IMR-90 (cell line): Measurements from ENCODE around the gene NF1. TPM values are rescaled to one million over a fixed set of nuclear protein-coding genes. Genes with fewer than 3 reads are reported as not detected.

Experiments used
- ATAC-seq: fragments of 200-7000 bp; cut with Tn5 transposase; 2 replicates; pipeline ENCODE4 v1.9.1; 2020; ENCODE audit warnings: low read depth, mild to moderate bottlenecking, moderate library complexity
- BruUV-seq: library from RNA; stranded (reverse); fragments of 400-500 nt; replicated peaks from 2 replicates; lab custom pipeline; 2021; lab: Mats Ljungman, UMichigan
- CTCF ChIA-PET: fragments of 300-600 bp; formaldehyde crosslinking; extraction: SDS; loops from one replicate; lab custom pipeline; 2021; ENCODE audit warnings: antibody characterized with exemption; lab: Yijun Ruan, JAX
- POLR2A ChIA-PET: fragments of 300-600 bp; sonication (Branson Sonifier 250); formaldehyde crosslinking; loops from one replicate; lab custom pipeline; 2022; ENCODE audit warnings: antibody characterized with exemption; ENCODE audit not compliant: unreplicated experiment; lab: Charles Lee
- DNase-seq: peaks from one replicate; pipeline ENCODE4 v3.0.0; 2013
- H2AFZ ChIP-seq: replicated peaks from 2 replicates; pipeline ENCODE3; 2013; ENCODE audit warnings: low read length, mild to moderate bottlenecking; ENCODE audit not compliant: poor library complexity
- H2AK5ac ChIP-seq: 2 replicates; pipeline ENCODE4 v1.6.1; 2013; ENCODE audit warnings: low read depth, low read length, inconsistent platforms
- H2AK9ac ChIP-seq: replicated peaks from 2 replicates; pipeline ENCODE3; 2013; ENCODE audit warnings: mild to moderate bottlenecking, low read depth, low read length, moderate library complexity; ENCODE audit not compliant: poor library complexity
- H2BK120ac ChIP-seq: 2 replicates; pipeline ENCODE4 v1.6.1; 2013; ENCODE audit warnings: low read depth, low read length, inconsistent platforms
- H2BK15ac ChIP-seq: 3 replicates; pipeline ENCODE4 v1.6.1; 2013; ENCODE audit warnings: low read depth, low read length, inconsistent platforms
- H2BK20ac ChIP-seq: 2 replicates; pipeline ENCODE4 v1.6.1; 2013; ENCODE audit warnings: low read depth, mild to moderate bottlenecking, inconsistent platforms, low read length, moderate library complexity
- H2BK5ac ChIP-seq: 2 replicates; pipeline ENCODE4 v1.6.1; 2013; ENCODE audit warnings: mild to moderate bottlenecking, low read depth, low read length, inconsistent platforms; ENCODE audit not compliant: poor library complexity, severe bottlenecking
- H3K14ac ChIP-seq: replicated peaks from 2 replicates; pipeline ENCODE4 v1.6.1; 2013; ENCODE audit warnings: low read depth, low read length, inconsistent platforms
- H3K18ac ChIP-seq: 2 replicates; pipeline ENCODE4 v1.6.1; 2013; ENCODE audit warnings: low read depth, low read length, control low read depth
- H3K23ac ChIP-seq: 2 replicates; pipeline ENCODE4 v1.6.1; 2013; ENCODE audit warnings: low read depth, low read length, inconsistent platforms
- H3K27ac ChIP-seq: 2 replicates; pipeline ENCODE4 v1.5.1; 2013; ENCODE audit warnings: mild to moderate bottlenecking, control low read depth, low read length; ENCODE audit not compliant: insufficient read depth
- H3K27me3 ChIP-seq: 2 replicates; pipeline ENCODE4 v1.6.1; 2013; ENCODE audit warnings: low read length; ENCODE audit not compliant: control insufficient read depth, insufficient read depth
- H3K36me3 ChIP-seq: 2 replicates; pipeline ENCODE4 v1.6.1; 2013; ENCODE audit warnings: low read length, mixed read lengths; ENCODE audit not compliant: control insufficient read depth, insufficient read depth
- H3K4ac ChIP-seq: 2 replicates; pipeline ENCODE4 v1.6.1; 2013; ENCODE audit warnings: low read depth, low read length, inconsistent platforms
- H3K4me1 ChIP-seq: 2 replicates; pipeline ENCODE4 v1.6.1; 2013; ENCODE audit warnings: low read length, mixed read lengths; ENCODE audit not compliant: control insufficient read depth, insufficient read depth
- H3K4me2 ChIP-seq: 2 replicates; pipeline ENCODE4 v1.6.1; 2013; ENCODE audit warnings: low read depth, mild to moderate bottlenecking, control low read depth, low read length, moderate library complexity
- H3K4me3 ChIP-seq: 2 replicates; pipeline ENCODE4 v1.5.1; 2013; ENCODE audit warnings: low read depth, mild to moderate bottlenecking, control low read depth, low read length, moderate library complexity; ENCODE audit not compliant: insufficient read depth
- H3K56ac ChIP-seq: 2 replicates; pipeline ENCODE4 v1.6.1; 2013; ENCODE audit warnings: low read length, inconsistent platforms; ENCODE audit not compliant: insufficient read depth; ENCODE audit errors: extremely low read depth
- H3K79me1 ChIP-seq, 2 experiments: 2 replicates each; pipeline ENCODE4 v1.6.1; 2013; ENCODE audit warnings: low read length in 2 of 2, inconsistent platforms in 1 of 2, low read depth in 1 of 2
- H3K9ac ChIP-seq: 2 replicates; pipeline ENCODE4 v1.6.1; 2013; ENCODE audit warnings: low read depth, low read length, control low read depth
- H3K9me1 ChIP-seq: 2 replicates; pipeline ENCODE4 v1.6.1; 2013; ENCODE audit warnings: low read length, inconsistent platforms; ENCODE audit not compliant: insufficient read depth
- H3K9me3 ChIP-seq: 2 replicates; pipeline ENCODE4 v1.6.1; 2013; ENCODE audit warnings: low read length; ENCODE audit not compliant: control insufficient read depth, insufficient read depth
- H4K20me1 ChIP-seq: 2 replicates; pipeline ENCODE4 v1.6.1; 2013; ENCODE audit warnings: low read length, inconsistent platforms; ENCODE audit not compliant: insufficient read depth
- H4K5ac ChIP-seq: 2 replicates; pipeline ENCODE4 v1.6.1; 2013; ENCODE audit warnings: mild to moderate bottlenecking, low read depth, low read length, control low read depth
- H4K8ac ChIP-seq, 2 experiments: 2 replicates each; pipeline ENCODE4 v1.6.1; 2013; ENCODE audit warnings: low read depth in 2 of 2, low read length in 2 of 2, control low read depth in 1 of 2, inconsistent platforms in 1 of 2
- H4K91ac ChIP-seq: 2 replicates; pipeline ENCODE4 v1.6.1; 2013; ENCODE audit warnings: low read depth, low read length, inconsistent platforms; ENCODE audit not compliant: insufficient read depth
- CEBPB ChIP-seq: IDR thresholded peaks from 2 replicates; pipeline ENCODE4 v1.6.1; 2012; ENCODE audit warnings: low read depth, low read length, improper control_type of control experiment
- CTCF ChIP-seq: conservative IDR thresholded peaks from 2 replicates; pipeline ENCODE4 v1.5.1; 2012; ENCODE audit warnings: mild to moderate bottlenecking, low read depth, low read length, improper control_type of control experiment
- ELK1 ChIP-seq: fragments of 150-350 bp; IDR thresholded peaks from 2 replicates; pipeline ENCODE4 v1.6.1; 2016; ENCODE audit warnings: low read depth, mild to moderate bottlenecking, low read length, moderate library complexity, borderline replicate concordance
- MAFK ChIP-seq: IDR thresholded peaks from 2 replicates; pipeline ENCODE4 v1.6.1; 2012; ENCODE audit warnings: low read depth, low read length, improper control_type of control experiment
- RFX5 ChIP-seq: IDR thresholded peaks from 2 replicates; pipeline ENCODE4 v1.8.0; 2012; ENCODE audit warnings: low read depth, mild to moderate bottlenecking, low read length, moderate library complexity
- WGBS, 2 experiments: methylation state at CpG; one replicate each; pipeline versions ENCODE4 v1.1.5 to v1.1.7; 2013; ENCODE audit warnings: missing lambda C conversion rate in 2 of 2; ENCODE audit not compliant: insufficient read length in 1 of 2; ENCODE audit errors: extremely low coverage in 2 of 2; 5-methylcytosine and 5-hydroxymethylcytosine counted together
- dilution Hi-C: fragments of 300-500 bp; cut with HindIII; formaldehyde crosslinking; loops from one replicate; pipeline ENCODE4 v1.14.3; 2018; ENCODE audit warnings: low sequenced_read_pairs; ENCODE audit not compliant: unreplicated experiment
- in situ Hi-C: fragments of 300-500 bp; cut with MboI; formaldehyde crosslinking; loops from 3 replicates; pipeline ENCODE4 v1.14.3; 2019; ENCODE audit warnings: low sequenced_read_pairs, inconsistent platforms, mixed read lengths
- intact Hi-C: fragments of 100-400 bp; cut with micrococcal nuclease; formaldehyde crosslinking; loops from 2 replicates; pipeline ENCODE4 v1.10.0; 2022
- polyA plus RNA-seq, 3 experiments: library from polyadenylated mRNA; depleted of rRNA; stranded (reverse); fragments of >200 nt; gene quantifications; 2 replicates each; pipeline ENCODE4 v1.2.3, GENCODE V29; 2012; ENCODE audit warnings: low replicate concordance in 1 of 3
- total RNA-seq: library from RNA; depleted of rRNA; stranded (reverse); fragments of >200 nt; gene quantifications from 2 replicates; pipeline ENCODE4 v1.2.3, GENCODE V29; 2012

Gene NF1
- total and polyA plus RNA-seq, 2 of the 4 experiments (the other 2 are of a cell fraction) = 17.9 to 48.6 TPM

- in situ Hi-C loops (no loop called here), dilution Hi-C loops (no loop called here), intact Hi-C loops (no loop called here)
- H2BK5ac ChIP-seq = no peak overlapping the region
- no peak overlapping the region for H3K14ac ChIP-seq
- no peak overlapping the region for H2BK120ac ChIP-seq
- no TSS peak for BruUV-seq
- H4K5ac ChIP-seq = no peak overlapping the region
- no CpG with 5 or more reads among the region's 7 CpGs for WGBS, 2 experiments
- H3K36me3 ChIP-seq = peaks cover 9% of the 10 kb centered on the region
- no peak overlapping the region for H2BK15ac ChIP-seq
- H3K27ac ChIP-seq = no peak overlapping the region
- no peak overlapping the region for H3K9ac ChIP-seq
- H3K23ac ChIP-seq = no peak overlapping the region; the same call in 1 of the 2 replicates
- ChIA-PET POLR2A (no interaction called here), CTCF (no interaction called here)
- peaks cover 2% of the 10 kb centered on the region; the same call in 1 of the 2 replicates for H3K9me1 ChIP-seq
- H3K4me2 ChIP-seq = no peak overlapping the region
- H3K79me1 ChIP-seq = peaks cover 0 to 18% of the 10 kb centered on the region in 2 experiments; a peak in 2 of 4 replicates
- no peak overlapping the region for H4K8ac ChIP-seq
- ATAC-seq (no peak), DNase-seq (no peak)
- H4K91ac ChIP-seq = no peak overlapping the region
- TF ChIP-seq MAFK (no peak), RFX5 (no peak), CEBPB (peak; percentile 70), ELK1 (no peak), CTCF (no peak)
- no peak overlapping the region for H2AFZ ChIP-seq
- no peak overlapping the region for H3K18ac ChIP-seq
- H3K4ac ChIP-seq = no peak overlapping the region
- no peak overlapping the region for H2AK5ac ChIP-seq
- H3K56ac ChIP-seq = no peak overlapping the region
- no peaks in the 10 kb centered on the region for H3K9me3 ChIP-seq
- H3K4me1 ChIP-seq = 0 out of 2 replicates have a peak, but pooled peaks cover 1% of the 10 kb centered on the region
- no peak overlapping the region for H2BK20ac ChIP-seq
- H3K27me3 ChIP-seq = no peaks in the 10 kb centered on the region
- H4K20me1 ChIP-seq = no peaks in the 10 kb centered on the region; the same call in 1 of the 2 replicates
- H3K4me3 ChIP-seq = no peak overlapping the region
- no peak overlapping the region for H2AK9ac ChIP-seq
These were observed 68.5 kb downstream of the NF1 start for GRCh38 chr17:31163091-31163781.
